RPMI8226 (cell line): ENCODE data around the gene TTC12.

Experiments used
- DNase-seq: peaks from one replicate; pipeline ENCODE4 v3.0.0-alpha.2; 2015

The TTC12 gene

GRCh38 chr11:113332023-113332422 lies 17.6 kb downstream of the TTC12 start:
- DNase-seq, result no peak

GRCh38 chr11:113332638-113333329 lies 18.4 kb downstream of the TTC12 start:
- DNase-seq, result no peak

- no peak for DNase-seq
Observed at GRCh38 chr11:113334183-113334582, 19.8 kb downstream of the TTC12 start.

- no peak for DNase-seq
Observed at GRCh38 chr11:113338730-113339129, 24.3 kb downstream of the TTC12 start.

GRCh38 chr11:113339929-113340589 lies 25.7 kb downstream of the TTC12 start:
- DNase-seq, result no peak

GRCh38 chr11:113341388-113342165 lies 27.2 kb downstream of the TTC12 start:
- DNase-seq, result no peak

- no peak for DNase-seq
Observed at GRCh38 chr11:113345978-113346377, 31.6 kb downstream of the TTC12 start.

GRCh38 chr11:113349528-113349927 lies 35.1 kb downstream of the TTC12 start:
- no peak for DNase-seq

GRCh38 chr11:113350336-113351067 lies 36.1 kb downstream of the TTC12 start:
- no peak for DNase-seq

- DNase-seq, result no peak
Observed at GRCh38 chr11:113351068-113351450, 36.7 kb downstream of the TTC12 start.

GRCh38 chr11:113351480-113351879 lies 37.1 kb downstream of the TTC12 start:
- no peak for DNase-seq

- DNase-seq, result no peak
Observed at GRCh38 chr11:113356203-113356602, 41.8 kb downstream of the TTC12 start.

- DNase-seq, result no peak
Observed at GRCh38 chr11:113363406-113363805, 49.0 kb downstream of the TTC12 start.

- no peak for DNase-seq
Observed at GRCh38 chr11:113363996-113364641, 49.7 kb downstream of the TTC12 start.

GRCh38 chr11:113365895-113366294 lies 51.5 kb downstream of the TTC12 start:
- no peak for DNase-seq

- no peak for DNase-seq
Observed at GRCh38 chr11:113369411-113369810, 55.0 kb downstream of the TTC12 start.

- no peak for DNase-seq
Observed at GRCh38 chr11:113370634-113371033, 56.3 kb downstream of the TTC12 start.

GRCh38 chr11:113372309-113372708 lies 57.9 kb downstream of the TTC12 start:
- DNase-seq, result no peak

GRCh38 chr11:113373306-113373705 lies 58.9 kb downstream of the TTC12 start:
- DNase-seq, result no peak

GRCh38 chr11:113373981-113374560 lies 59.7 kb downstream of the TTC12 start:
- no peak for DNase-seq

- DNase-seq, result no peak
Observed at GRCh38 chr11:113375402-113375801, 61.0 kb downstream of the TTC12 start.

- DNase-seq, result no peak
Observed at GRCh38 chr11:113376156-113376555, 61.8 kb downstream of the TTC12 start.
